DOHH2 (cell line): ENCODE measurements around the gene GJC2.

ENCODE experiments used
- EZH2phosphoT487 ChIP-seq: fragments of 200-600 bp; sonication (generic); IDR thresholded peaks from 2 replicates; pipeline ENCODE4 v1.6.1; 2017; ENCODE audit warnings: borderline replicate concordance, mild to moderate bottlenecking, antibody characterized with exemption, low read length, moderate library complexity, mixed read lengths
- TF ChIP-seq, protein P1 (sequence below): fragments of 200-600 bp; sonication (generic); IDR thresholded peaks from one replicate; pipeline ENCODE4 v1.5.1; 2014; ENCODE audit warnings: antibody characterized with exemption, mild to moderate bottlenecking, low read depth, low read length; ENCODE audit not compliant: poor library complexity, severe bottlenecking

DNA sequence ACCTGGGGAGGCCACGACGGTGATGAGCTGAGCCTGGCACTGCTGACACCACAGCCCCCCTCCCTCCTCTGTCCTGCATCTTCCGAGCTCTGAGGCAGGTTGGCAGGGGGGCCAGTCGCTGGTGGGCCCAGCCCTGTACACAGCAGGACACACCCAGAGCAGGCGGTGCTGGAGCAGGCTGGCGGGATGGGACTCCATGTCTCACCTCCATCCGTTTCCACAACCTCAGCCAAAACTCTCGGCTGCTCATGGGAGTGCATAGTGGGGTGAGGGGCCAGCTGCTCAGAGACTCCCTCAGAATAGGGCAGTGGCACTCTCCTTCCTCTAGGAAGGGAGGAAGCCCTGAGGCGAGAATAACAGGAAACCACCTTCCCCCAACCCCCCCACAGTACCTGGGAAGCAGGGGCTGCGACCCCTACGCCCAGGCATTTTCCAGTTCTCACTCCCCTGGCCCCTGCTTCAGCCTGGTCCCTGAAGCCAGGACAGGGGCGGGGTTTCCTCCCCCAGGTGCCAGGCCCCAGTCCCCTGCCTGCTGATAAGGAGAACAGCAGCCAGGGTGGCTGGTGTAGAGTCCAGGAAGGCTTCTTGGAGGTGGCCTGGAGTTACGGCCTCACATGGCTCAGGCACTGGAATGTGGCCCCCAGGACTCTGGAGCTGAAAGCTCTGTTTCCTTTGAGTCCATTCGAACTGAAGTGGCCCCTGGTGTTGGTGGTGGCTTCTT is 12.7 kb downstream of the GJC2 start:
- TF ChIP-seq, protein P1, sequence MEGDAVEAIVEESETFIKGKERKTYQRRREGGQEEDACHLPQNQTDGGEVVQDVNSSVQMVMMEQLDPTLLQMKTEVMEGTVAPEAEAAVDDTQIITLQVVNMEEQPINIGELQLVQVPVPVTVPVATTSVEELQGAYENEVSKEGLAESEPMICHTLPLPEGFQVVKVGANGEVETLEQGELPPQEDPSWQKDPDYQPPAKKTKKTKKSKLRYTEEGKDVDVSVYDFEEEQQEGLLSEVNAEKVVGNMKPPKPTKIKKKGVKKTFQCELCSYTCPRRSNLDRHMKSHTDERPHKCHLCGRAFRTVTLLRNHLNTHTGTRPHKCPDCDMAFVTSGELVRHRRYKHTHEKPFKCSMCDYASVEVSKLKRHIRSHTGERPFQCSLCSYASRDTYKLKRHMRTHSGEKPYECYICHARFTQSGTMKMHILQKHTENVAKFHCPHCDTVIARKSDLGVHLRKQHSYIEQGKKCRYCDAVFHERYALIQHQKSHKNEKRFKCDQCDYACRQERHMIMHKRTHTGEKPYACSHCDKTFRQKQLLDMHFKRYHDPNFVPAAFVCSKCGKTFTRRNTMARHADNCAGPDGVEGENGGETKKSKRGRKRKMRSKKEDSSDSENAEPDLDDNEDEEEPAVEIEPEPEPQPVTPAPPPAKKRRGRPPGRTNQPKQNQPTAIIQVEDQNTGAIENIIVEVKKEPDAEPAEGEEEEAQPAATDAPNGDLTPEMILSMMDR: no peak
- TF ChIP-seq EZH2phosphoT487: no peak
